WI38 (cell line): ENCODE data around the gene CALN1.

ENCODE experiments used
- H3K4me3 ChIP-seq: 2 replicates; pipeline ENCODE4 v1.5.1; 2011; ENCODE audit warnings: low read depth, mild to moderate bottlenecking, control low read depth, low read length
- CTCF ChIP-seq: IDR thresholded peaks from 2 replicates; pipeline ENCODE4 v1.5.1; 2012; ENCODE audit warnings: low read depth, mild to moderate bottlenecking, control low read depth, low read length

The CALN1 gene

DNA sequence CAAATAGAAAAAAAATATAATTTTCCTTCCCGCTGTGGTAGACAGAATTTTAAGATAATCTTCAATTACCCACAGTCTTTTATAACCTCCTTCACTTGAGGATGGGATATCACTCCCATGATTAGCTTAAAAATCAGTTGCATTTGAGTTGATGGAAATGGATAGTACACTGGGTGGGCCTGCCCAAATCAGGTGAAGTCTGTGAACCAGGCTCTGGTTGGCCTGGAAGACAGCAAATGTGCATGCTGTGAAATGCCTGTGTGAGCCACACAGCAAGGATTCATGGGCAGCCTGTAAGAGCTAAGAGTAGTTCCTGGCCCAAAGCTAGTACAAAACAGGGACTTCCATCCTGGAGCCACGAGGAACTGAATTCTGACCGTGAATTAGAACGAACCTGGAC is 548.0 kb downstream of the CALN1 start:
- H3K4me3 ChIP-seq: no peak overlapping the region
- no peak for TF ChIP-seq CTCF

GRCh38 chr7:71860572-71860971 is 551.6 kb downstream of the CALN1 start:
- H3K4me3 ChIP-seq: no peak overlapping the region

DNA sequence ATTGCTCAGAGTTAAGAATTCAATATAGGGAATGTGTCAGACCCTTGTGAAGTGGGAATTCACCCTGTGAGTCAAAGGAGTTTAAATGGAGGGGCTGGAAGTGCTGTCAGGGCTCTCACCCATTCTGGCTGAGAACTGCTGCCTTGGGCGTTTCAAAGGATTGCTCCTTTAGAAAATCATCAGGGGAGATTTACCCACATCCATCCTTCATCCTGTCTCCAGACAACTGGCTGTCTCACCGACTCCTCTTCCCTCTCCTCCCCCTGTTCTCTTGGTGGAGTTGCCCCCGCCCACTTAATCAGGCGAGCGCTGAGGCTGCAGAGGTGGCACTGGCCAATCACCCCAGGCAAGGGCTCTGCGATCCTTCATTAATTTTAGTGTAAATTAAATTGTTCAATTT is 554.8 kb downstream of the CALN1 start:
- no peak for TF ChIP-seq CTCF
- H3K4me3 ChIP-seq: no peak overlapping the region

More at GRCh38 chr7:71860572-71860971, 551.6 kb downstream of the CALN1 start:
- no peak for TF ChIP-seq CTCF

GRCh38 chr7:71854546-71855397 is 557.4 kb downstream of the CALN1 start:
- no peak for TF ChIP-seq CTCF
- no peak overlapping the region for H3K4me3 ChIP-seq

DNA sequence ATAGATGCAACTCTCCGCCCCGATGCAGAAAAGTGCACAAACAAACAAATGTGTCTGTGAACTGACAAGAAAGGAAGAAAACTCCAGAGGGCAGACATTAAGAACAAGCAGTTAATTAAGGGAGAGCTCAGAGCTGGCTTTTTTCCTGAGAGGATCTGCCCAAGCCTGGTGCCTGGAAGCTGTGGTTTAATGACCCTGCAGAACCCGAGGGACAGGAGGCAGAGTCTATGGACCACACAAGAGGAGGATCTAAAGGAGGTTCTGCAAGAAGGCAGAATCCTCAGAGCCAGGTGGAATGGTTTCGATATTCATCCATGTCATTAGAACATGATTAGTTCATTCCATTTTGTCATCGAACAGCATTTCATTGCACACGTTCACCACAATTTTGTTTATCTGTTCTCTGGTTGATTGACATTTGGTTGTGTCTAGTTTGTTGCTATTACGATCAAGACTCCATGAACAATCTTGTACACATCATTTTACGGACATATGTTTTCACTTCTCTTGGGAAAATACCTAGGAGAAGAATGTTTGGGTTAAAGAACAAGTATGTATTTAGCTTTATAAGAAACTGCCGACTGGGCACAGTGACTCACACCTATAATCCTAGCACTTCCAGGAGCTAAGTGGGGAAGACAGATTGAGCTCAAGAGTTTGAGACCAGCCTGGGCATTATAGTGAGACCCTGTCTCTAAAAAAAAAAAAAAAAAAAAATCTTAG is 560.2 kb downstream of the CALN1 start:
- no peak for TF ChIP-seq CTCF
- H3K4me3 ChIP-seq: no peak overlapping the region

DNA sequence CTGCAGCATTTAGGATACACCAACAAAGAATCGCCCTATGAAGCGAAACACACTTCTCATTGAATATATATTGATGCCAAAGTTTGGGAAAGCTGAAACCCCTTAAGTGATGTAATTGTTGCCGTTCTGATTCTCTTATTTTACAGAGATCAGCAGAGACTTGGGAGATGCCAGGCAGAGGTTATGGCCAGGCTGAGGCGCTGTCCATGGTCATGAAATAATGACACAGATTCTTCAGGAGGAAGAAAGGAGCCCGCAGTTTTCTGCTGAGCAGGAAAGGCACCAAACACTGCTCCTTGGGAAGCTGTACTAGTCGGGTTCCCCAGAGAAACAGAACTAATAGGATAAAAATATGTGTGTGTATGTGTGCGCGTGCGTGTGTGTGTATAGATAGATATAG is 566.0 kb downstream of the CALN1 start:
- no peak overlapping the region for H3K4me3 ChIP-seq
- TF ChIP-seq CTCF: no peak

DNA sequence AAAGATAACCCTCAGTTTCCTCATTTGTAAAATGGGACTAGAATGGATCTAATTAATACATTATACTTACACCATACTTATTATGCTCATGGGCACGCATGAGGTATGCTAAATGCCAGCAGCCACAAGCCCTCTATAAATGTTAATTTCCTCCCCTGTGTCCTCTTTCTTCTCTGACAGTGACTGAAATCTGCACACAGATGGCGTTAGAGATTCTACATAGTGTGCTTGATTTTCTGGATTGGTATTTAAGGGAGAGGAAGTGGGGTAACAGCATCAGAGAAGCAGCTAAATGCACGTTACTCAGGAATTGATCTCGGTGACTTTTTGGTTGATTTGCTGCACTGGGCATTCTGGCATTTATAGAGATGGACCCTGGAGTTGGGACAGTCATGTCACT is 568.5 kb downstream of the CALN1 start:
- TF ChIP-seq CTCF: no peak
- no peak overlapping the region for H3K4me3 ChIP-seq
